K562 (cell line): ENCODE data around the gene ZNF8. TPM values are rescaled to one million over a fixed set of nuclear protein-coding genes. Genes with fewer than 3 reads are reported as not detected.
A peak's percentile ranks its signal among the peaks of the same experiment; 100 is the strongest.

Experiments used
- ATAC-seq: fragments of 200-7000 bp; cut with Tn5 transposase; 3 replicates; pipeline ENCODE4 v1.9.1; 2020; ENCODE audit warnings: moderate library complexity
- BruUV-seq: library from RNA; stranded (reverse); fragments of 400-500 nt; replicated peaks from 2 replicates; lab custom pipeline; 2021; lab: Mats Ljungman, UMichigan
- CTCF ChIA-PET: fragments of 300-600 bp; formaldehyde crosslinking; extraction: SDS; loops from one replicate; lab custom pipeline; 2021; ENCODE audit warnings: low intra/inter-chr PET ratio; lab: Yijun Ruan, JAX
- POLR2A ChIA-PET: fragments of 300-600, 350-650 bp; sonication (Branson Sonifier 250); formaldehyde crosslinking; extraction: SDS; loops from one replicate; lab custom pipeline; 2021; ENCODE audit warnings: antibody characterized with exemption, inconsistent platforms; lab: Yijun Ruan, JAX
- DNase-seq, 4 experiments: peaks; one replicate each; pipeline versions ENCODE4 v3.0.0 to v3.0.0-alpha.2; 2011 to 2018; ENCODE audit warnings: low spot score in 3 of 4, mixed read lengths in 3 of 4; ENCODE audit errors: extremely low read depth in 1 of 4
- FAIRE-seq: peaks from 2 replicates; lab custom pipeline; 2011; peaks lifted over from hg19 to GRCh38; lab: Jason Lieb, UNC
- H2AFZ ChIP-seq: 2 replicates; pipeline ENCODE4 v1.6.0; 2011; ENCODE audit warnings: low read depth, low read length, control low read depth, inconsistent platforms
- H3K27ac ChIP-seq: fragments of 200-600 bp; 3 replicates; pipeline ENCODE4 v1.8.0; 2011; ENCODE audit warnings: low read depth, mild to moderate bottlenecking, control low read depth, inconsistent platforms, low read length, moderate library complexity, mixed read lengths; ENCODE audit errors: extremely low read depth
- H3K27me3 ChIP-seq, 2 experiments: fragments of 300-600 bp in 1 of 2; 2 replicates in 1 of 2; 3 replicates in 1 of 2; pipeline versions ENCODE4 v1.6.0 to v1.8.0; 2011; ENCODE audit warnings: inconsistent platforms in 2 of 2, low read length in 2 of 2, mild to moderate bottlenecking in 1 of 2, mixed read lengths in 1 of 2, moderate library complexity in 1 of 2; ENCODE audit not compliant: control insufficient read depth in 2 of 2, insufficient read depth in 2 of 2
- H3K36me3 ChIP-seq: fragments of 300-600 bp; 3 replicates; pipeline ENCODE4 v1.8.0; 2011; ENCODE audit warnings: mild to moderate bottlenecking, low read length, inconsistent platforms; ENCODE audit not compliant: control insufficient read depth, insufficient read depth
- H3K4me1 ChIP-seq, 2 experiments: fragments of 200-600 bp in 1 of 2; replicated peaks in 1 of 2; 2 replicates in 1 of 2; 3 replicates in 1 of 2; pipeline versions ENCODE4 v1.5.1 to v1.8.0; 2011; ENCODE audit warnings: inconsistent platforms in 2 of 2, low read length in 2 of 2, mild to moderate bottlenecking in 1 of 2, mixed read lengths in 1 of 2, moderate library complexity in 1 of 2; ENCODE audit not compliant: control insufficient read depth in 2 of 2, insufficient read depth in 2 of 2
- H3K4me2 ChIP-seq: 2 replicates; pipeline ENCODE4 v1.6.1; 2011; ENCODE audit warnings: low read length, control low read depth, inconsistent platforms, mixed read lengths; ENCODE audit not compliant: insufficient read depth
- H3K4me3 ChIP-seq: fragments of 200-600 bp; sonication (generic), shearing (Covaris generic); 2 replicates; pipeline ENCODE4 v1.5.1; 2016; ENCODE audit warnings: control low read depth, inconsistent platforms
- H3K79me2 ChIP-seq: fragments of 200-600 bp; 3 replicates; pipeline ENCODE4 v1.8.0; 2011; ENCODE audit warnings: low read length, inconsistent platforms; ENCODE audit not compliant: control insufficient read depth, insufficient read depth
- H3K9ac ChIP-seq, 2 experiments: 2 replicates each; pipeline versions ENCODE4 v1.6.0 to v1.6.1; 2011; ENCODE audit warnings: low read depth in 2 of 2, low read length in 2 of 2, control low read depth in 1 of 2, inconsistent platforms in 1 of 2, mild to moderate bottlenecking in 1 of 2, mixed read lengths in 1 of 2; ENCODE audit not compliant: insufficient read depth in 1 of 2
- H3K9me1 ChIP-seq: one replicate; pipeline ENCODE4 v1.6.0; 2011; ENCODE audit warnings: inconsistent platforms, mild to moderate bottlenecking, low read length, moderate library complexity; ENCODE audit not compliant: control insufficient read depth, insufficient read depth
- H3K9me3 ChIP-seq: replicated peaks from 2 replicates; pipeline ENCODE4 v1.5.1; 2011; ENCODE audit warnings: low read depth, low read length, inconsistent platforms; ENCODE audit not compliant: control insufficient read depth, insufficient read depth
- H4K20me1 ChIP-seq: replicated peaks from 2 replicates; pipeline ENCODE4 v1.6.1; 2011; ENCODE audit warnings: low read length, inconsistent platforms, mixed read lengths; ENCODE audit not compliant: control insufficient read depth, insufficient read depth
- ZNF780A ChIP-seq: fragments of 250-450 bp; sonication (Bioruptor Pico); IDR thresholded peaks from 2 replicates; pipeline ENCODE4 v1.5.0; 2021; ENCODE audit warnings: mild to moderate bottlenecking
- WGBS: fragments of 100-300 bp; shearing (Covaris generic); methylation state at CpG from one replicate; pipeline ENCODE4 v1.1.6; 2016; ENCODE audit warnings: low coverage, mixed read lengths; ENCODE audit not compliant: insufficient coverage; ENCODE audit errors: missing lambda C conversion rate; 5-methylcytosine and 5-hydroxymethylcytosine counted together
- in situ Hi-C: fragments of 300-500 bp; cut with MboI; formaldehyde crosslinking; loops from 4 replicates; pipeline ENCODE4 v1.15.0; 2018; ENCODE audit warnings: inconsistent platforms, mixed read lengths
- intact Hi-C: fragments of 100-400 bp; cut with micrococcal nuclease; formaldehyde crosslinking; loops from 2 replicates; pipeline ENCODE4 v1.14.2; 2022
- polyA plus RNA-seq, 8 experiments: library from polyadenylated mRNA; depleted of rRNA in 4 of 8; stranded (reverse) in 5 of 8; unstranded in 3 of 8; fragments of >200 nt; fragmentation: Nextera tagmentation in 2 of 8; fragmentation: Illumina TruSeq in 1 of 8; extraction: Ambion mirVana in 2 of 8; extraction: Trizol in 1 of 8; gene quantifications; 2 replicates each; pipeline versions ENCODE4 v1.2.1 to v1.2.3, GENCODE V29; 2011 to 2014; ENCODE audit warnings: inconsistent platforms in 1 of 8, missing spikeins in 1 of 8
- total RNA-seq, 7 experiments: library from RNA; depleted of rRNA in 6 of 7; stranded (reverse); fragments of >200 nt in 6 of 7; fragmentation: Illumina TruSeq in 2 of 7; extraction: Trizol in 2 of 7; gene quantifications; 2 replicates each; pipeline versions ENCODE4 v1.2.1 to v1.2.3, GENCODE V29; 2011 to 2021; ENCODE audit warnings: low replicate concordance in 1 of 7
- TF ChIP-seq, protein P1 (sequence below): sonication (generic); formaldehyde crosslinking; IDR thresholded peaks from 2 replicates; pipeline ENCODE4 v1.8.1; 2023; ENCODE audit warnings: mild to moderate bottlenecking, missing genetic modification reagents

Gene ZNF8
- total and polyA plus RNA-seq, 9 of the 15 experiments (the other 6 are each of a cell fraction or from before 2014, with no cell fraction given) = 0.71 to 7.7 (median 4.7) TPM

DNA sequence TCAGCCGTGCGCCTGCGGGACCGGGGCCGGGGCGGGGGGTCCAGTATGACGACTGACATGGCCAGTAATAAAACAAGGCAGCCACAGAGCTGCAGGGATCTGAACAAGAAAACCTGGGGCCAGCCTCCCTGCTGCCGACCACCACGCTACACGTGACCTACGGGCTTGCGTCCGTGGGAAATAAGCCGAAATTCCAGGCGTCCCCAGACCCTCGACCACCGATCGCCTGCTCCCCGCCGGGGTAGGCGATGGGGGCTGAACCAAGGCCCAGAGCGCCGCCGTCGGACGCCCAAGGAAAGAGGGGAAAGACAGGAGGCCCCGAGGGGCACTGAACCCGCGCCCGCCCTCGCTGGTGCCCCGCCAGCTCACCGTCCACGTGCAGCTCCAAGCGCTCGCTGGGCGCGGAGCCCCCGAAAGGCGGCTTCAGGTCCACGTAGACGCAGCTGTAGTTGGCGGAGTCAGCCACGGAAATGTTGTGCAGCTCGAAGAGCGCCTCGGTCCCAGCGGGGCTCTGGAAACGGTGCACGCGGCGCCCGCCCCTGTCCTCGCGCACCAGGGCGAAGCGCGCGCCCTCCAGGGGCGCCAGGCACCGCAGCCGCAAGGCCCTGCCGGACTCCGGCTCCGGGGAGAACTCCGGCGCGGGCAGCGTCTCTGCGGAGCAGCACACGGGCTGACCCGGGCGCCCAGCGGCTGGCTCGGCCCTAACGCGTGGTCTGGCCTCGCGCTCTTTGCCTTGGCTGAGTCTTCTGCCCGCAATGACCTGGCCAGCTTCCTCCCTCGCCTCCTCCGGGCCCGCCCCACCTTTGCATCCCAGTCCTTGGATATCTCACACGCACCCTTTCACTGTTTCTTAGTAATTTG is 71.5 kb downstream of the ZNF8 start:
- TF ChIP-seq, protein P1, sequence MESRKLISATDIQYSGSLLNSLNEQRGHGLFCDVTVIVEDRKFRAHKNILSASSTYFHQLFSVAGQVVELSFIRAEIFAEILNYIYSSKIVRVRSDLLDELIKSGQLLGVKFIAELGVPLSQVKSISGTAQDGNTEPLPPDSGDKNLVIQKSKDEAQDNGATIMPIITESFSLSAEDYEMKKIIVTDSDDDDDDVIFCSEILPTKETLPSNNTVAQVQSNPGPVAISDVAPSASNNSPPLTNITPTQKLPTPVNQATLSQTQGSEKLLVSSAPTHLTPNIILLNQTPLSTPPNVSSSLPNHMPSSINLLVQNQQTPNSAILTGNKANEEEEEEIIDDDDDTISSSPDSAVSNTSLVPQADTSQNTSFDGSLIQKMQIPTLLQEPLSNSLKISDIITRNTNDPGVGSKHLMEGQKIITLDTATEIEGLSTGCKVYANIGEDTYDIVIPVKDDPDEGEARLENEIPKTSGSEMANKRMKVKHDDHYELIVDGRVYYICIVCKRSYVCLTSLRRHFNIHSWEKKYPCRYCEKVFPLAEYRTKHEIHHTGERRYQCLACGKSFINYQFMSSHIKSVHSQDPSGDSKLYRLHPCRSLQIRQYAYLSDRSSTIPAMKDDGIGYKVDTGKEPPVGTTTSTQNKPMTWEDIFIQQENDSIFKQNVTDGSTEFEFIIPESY = peak; percentile 84
- TF ChIP-seq ZNF780A (CRISPR knock-in tag) = no peak
- intact Hi-C loops (no loop called here), in situ Hi-C loops (no loop called here)
- peaks cover 5 to 25% of the 10 kb centered on the region in 2 experiments; a peak in 4 of 5 replicates for H3K4me1 ChIP-seq
- ChIA-PET CTCF (interaction anchor here (0.6 kb wide), 1 partner anchor 10 kb away, joined by 3 read pairs; no protein-coding TSS in a partner anchor), POLR2A (interaction anchor here (3.6 kb wide), 1 partner anchor 12 kb away, joined by 20 read pairs; the partner anchor contains the start of gene ZNF497)
- no peaks in the 10 kb centered on the region for H3K36me3 ChIP-seq
- no peaks in the 10 kb centered on the region for H3K9me3 ChIP-seq
- no peak overlapping the region for H3K4me3 ChIP-seq
- ATAC-seq (no peak), DNase-seq (no peak), FAIRE-seq (no peak)
- H3K4me2 ChIP-seq = no peak overlapping the region
- H4K20me1 ChIP-seq = no peaks in the 10 kb centered on the region
- no peaks in the 10 kb centered on the region for H3K27me3 ChIP-seq
- BruUV-seq = no TSS peak
- 91% methylated on average over 41 of the region's 84 CpGs for WGBS
- H2AFZ ChIP-seq = no peak overlapping the region
- H3K27ac ChIP-seq = no peak overlapping the region
- no peaks in the 10 kb centered on the region for H3K9me1 ChIP-seq
- no peak overlapping the region for H3K9ac ChIP-seq
- H3K79me2 ChIP-seq = no peaks in the 10 kb centered on the region
